GM18909 (cell line): ENCODE data around the gene HIPK4.
A peak's percentile ranks its signal among the peaks of the same experiment; 100 is the strongest.
"Not testable (repeated sequence)": the region's sequence is repeated elsewhere in the genome, so short reads cannot be mapped to it uniquely, and the experiment has no call there.

Experiments
- ATAC-seq: cut with Tn5 transposase; IDR thresholded peaks from one replicate; pipeline ENCODE4 v1.9.1; 2021; ENCODE audit warnings: mild to moderate bottlenecking; ENCODE audit not compliant: unreplicated experiment, poor library complexity

Gene HIPK4, protein sequence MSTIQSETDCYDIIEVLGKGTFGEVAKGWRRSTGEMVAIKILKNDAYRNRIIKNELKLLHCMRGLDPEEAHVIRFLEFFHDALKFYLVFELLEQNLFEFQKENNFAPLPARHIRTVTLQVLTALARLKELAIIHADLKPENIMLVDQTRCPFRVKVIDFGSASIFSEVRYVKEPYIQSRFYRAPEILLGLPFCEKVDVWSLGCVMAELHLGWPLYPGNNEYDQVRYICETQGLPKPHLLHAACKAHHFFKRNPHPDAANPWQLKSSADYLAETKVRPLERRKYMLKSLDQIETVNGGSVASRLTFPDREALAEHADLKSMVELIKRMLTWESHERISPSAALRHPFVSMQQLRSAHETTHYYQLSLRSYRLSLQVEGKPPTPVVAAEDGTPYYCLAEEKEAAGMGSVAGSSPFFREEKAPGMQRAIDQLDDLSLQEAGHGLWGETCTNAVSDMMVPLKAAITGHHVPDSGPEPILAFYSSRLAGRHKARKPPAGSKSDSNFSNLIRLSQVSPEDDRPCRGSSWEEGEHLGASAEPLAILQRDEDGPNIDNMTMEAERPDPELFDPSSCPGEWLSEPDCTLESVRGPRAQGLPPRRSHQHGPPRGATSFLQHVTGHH

DNA sequence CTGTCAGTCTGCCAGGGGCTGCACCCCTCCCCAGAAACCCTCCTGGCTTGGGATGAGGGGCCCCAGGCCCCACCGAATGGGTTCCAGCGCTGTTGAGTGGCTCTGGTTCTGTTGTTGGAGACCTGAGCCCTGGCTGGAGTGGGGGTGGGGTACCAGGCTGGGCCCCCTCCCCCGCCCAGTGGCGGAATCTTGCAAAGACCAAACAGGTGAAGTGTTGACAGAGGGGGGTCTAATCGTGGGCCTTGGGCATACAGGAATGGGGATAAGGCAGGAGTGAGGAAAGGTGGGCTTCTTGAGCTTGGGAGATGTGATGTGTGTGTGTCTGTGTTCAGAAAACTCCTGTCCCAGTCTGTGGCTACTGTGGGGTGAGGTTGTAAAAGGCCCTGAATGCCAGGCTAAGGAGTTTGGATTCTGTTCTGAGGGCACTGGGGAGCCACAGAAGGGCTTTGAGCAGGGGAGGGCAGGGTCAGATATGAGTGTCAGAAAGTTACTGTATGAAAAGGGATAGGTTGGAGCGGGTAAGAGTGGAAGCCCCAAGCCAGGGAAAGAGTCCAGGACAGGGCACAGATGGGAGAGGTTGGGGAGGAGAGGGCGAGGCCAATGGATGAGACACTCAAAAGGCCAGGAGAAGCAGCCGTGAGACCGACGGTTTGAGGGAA lies at the start of gene HIPK4:
HIPK4 (minus strand) TSS at position 98 of the 659 bp plus-strand sequence. CDS start 279 bp downstream, outside the sequence.
- ATAC-seq = no peak

- ATAC-seq = no peak
These were observed 48.3 kb upstream of the HIPK4 start for GRCh38 chr19:40438284-40438683.

DNA sequence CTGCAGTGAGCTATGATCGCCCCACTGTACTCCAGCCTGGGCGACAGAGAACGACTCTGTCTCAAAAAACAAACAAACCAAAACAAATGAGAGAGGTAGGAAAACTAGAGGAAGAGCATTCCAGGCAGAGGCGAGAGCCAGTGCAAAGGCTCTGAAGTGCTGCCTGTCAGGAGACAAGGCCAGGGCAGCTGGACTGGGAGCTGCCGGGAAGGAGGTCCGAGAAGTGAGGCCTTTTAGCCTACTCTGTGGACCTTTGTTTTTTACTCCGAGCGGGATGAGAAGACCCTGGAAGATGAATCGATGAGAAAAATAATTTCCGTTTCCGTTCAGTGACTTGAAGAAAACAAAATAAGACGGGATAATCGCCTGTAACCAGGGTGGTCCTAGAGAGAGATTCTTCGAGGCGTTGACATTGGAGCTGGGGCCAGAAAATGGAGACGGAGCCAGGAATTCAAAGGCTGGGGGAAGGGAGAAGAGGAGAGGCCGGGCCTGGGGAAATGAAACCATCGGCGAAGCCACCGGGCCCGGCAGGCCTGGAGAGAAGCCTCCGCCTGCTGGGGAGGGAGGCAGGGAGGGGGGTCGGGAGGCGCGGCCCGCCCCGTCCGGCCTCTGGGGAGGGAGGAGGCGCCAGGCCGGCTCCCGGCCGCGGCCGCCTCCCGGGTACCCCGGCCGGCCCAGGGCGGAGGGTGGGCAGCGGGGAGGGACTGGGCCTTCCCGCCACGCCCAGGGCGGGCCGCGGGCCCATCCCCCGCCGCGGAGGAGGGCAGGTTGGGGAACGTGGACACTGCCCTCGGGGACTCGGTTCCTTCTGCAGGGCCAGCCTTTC lies 43.6 kb upstream of the HIPK4 start:
- ATAC-seq = peak; percentile 62

DNA sequence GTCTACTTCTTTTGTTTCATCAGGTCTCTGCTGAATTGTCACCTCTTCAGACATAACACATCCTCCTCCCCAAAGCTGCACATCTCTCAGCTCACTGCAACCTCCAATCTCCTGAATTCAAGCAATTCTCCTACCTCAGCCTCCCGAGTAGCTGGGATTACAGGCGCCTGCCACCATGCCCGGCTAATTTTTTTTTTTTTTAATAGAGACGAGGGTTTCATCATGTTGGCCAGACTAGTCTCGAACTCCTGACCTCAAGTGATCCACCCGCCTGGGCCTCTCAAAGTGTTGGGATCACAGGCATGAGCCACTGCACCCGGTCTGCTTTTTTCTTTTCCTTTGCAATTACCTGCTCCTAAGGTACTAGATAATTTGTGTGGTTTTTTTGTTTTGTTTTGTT lies 42.8 kb upstream of the HIPK4 start:
- not testable (repeated sequence) for ATAC-seq

- ATAC-seq = no peak
These were observed 41.7 kb upstream of the HIPK4 start for GRCh38 chr19:40431698-40432097.

GRCh38 chr19:40430242-40430641 lies 40.3 kb upstream of the HIPK4 start:
- not testable (repeated sequence) for ATAC-seq

DNA sequence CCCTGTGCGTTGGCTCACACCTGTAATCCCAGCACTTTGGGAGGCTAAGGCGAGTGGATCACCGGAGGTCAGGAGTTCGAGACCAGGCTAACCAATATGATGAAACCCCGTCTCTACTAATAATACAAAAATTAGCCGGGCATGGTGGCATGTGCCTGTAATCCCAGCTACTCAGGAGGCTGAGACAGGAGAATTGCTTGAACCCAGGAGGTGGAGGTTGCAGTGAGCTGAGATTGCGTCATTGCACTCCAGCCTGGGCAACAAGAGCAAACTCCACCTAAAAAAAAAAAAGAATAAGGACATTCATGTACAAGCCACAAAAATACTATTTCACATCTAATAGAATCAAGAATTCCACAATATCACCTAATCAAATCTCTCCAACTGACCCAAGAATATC lies 38.2 kb upstream of the HIPK4 start:
- ATAC-seq = not testable (repeated sequence)

DNA sequence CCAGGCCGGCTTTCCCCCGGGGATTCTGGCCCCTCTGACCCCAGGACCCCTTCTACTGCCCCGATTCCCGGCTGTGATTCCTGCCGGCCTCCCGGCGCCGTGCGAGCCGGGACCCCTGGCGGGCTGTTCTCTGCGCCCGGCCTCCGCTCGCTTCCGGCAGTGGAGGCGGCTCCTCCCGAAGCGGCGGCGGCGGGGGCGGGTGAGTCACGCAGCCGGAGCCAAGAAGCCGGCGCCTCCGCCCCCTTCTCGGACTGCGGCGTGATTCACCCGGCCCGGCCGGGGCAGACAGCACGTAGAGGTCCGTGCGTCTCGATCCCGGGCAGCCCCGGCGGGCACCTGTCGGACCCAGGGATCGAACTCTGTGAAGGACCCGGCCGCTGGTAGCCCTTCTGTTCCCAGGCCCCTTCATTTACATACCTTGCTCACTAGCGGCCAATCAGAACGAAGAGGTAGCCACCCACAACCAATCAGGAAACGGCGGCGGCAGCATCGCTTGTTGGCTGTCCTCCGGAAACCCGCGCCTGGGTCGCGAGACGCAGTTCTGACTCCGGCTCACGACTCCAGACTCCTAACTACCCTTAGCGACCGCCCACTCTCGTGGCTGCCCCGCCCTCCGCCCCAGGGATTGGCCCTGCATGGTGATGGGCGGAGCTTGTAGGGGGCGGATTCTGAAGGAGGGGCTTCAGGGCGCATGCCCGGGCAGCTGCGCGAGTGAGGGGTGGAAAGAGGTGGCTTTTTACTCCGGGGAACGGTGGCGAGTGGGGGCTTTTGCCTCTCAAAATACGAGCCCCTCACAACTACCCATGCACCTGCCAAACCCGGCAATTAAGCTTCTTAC lies 35.7 kb upstream of the HIPK4 start, which contains the start of gene SERTAD1:
SERTAD1 (minus strand) TSS at position 543 of the 838 bp plus-strand sequence. CDS start 2,446 bp downstream, outside the sequence.
- ATAC-seq = peak; percentile 87

- ATAC-seq = peak; percentile 1
These were observed 34.9 kb upstream of the HIPK4 start for GRCh38 chr19:40424637-40425449.

DNA sequence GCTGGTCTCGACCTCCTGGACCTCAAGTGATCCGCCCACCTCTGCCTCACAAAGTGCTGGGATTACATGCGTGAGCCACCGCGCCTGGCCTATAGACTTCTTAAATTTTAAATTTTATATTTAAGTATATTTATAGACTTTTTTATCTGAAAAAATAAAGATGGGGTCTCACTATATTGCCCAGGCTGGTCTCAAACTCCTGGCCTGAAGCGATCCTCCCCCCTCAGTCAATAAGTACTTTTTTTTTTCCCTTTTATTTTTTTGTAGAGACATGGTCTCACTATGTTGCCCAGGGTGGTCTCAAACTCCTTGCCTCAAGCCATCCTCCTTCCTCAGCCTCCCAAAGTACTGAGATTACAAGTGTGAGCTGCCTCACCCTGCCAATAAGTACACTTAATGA lies 34.0 kb upstream of the HIPK4 start:
- ATAC-seq = no peak

DNA sequence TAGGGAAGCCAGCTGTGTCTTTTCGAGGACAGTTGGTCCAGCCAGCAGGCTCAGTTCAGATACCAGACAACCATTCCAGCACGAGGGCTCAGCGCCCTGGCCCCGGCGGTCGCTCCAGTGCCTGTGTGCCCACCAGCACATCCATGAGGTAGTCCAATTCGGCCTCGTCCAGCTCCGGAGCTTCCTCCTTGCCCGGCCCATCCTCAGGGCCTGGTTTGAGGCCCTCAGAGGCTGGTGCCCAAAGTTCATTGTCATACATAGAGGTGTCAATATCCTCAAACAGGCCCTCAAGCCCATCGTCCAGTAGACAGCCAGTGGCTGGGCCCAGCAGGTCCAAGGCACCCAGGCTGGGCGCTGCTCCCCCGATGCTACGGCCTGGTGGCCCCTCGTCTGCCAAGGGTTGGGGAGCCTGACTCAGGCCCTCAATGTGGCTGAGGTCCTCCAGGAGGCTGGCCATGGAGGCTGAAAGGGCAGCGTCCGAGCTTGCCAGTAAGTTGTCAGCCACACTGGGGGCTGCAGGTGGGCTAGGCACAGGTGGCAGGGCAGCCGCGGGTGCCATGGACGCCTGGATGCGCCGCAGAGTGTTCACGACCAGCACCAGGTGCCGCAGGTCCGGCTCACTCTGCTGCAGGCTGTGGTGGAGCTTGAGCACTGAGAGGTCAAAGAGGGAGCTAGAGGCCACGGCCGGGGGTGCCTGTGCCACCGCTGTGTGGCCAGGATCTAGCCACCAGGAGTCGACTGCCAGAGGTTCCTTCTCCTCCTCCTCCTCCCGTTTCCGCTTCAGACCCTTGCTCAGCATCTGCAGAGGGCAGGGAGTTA lies 33.0 kb upstream of the HIPK4 start:
- no peak for ATAC-seq

GRCh38 chr19:40421993-40422747 lies 32.2 kb upstream of the HIPK4 start:
- no peak for ATAC-seq

GRCh38 chr19:40420766-40421765 lies 31.1 kb upstream of the HIPK4 start:
- peak; percentile 37 for ATAC-seq

- ATAC-seq = no peak
These were observed 30.4 kb upstream of the HIPK4 start for GRCh38 chr19:40420451-40420765.

DNA sequence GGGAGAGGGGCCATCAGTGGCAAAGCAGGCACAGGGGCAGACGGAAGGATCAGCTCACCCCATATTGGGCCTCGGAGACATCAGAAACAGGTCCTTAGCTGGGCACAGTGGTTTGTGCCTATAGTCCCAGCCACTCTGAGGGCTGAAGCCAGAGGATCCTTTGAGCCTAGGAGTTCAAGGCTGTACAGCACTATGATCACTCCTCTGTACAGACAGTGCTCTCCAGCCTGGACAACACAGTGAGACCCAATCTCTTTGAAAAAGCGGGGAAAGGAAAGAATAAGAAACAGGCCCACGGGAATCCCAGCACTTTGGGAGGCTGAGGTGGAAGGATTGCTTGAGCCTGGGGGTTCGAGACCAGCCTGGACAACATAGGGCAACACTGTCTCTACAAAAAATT lies 29.8 kb upstream of the HIPK4 start:
- no peak for ATAC-seq

GRCh38 chr19:40419066-40419612 lies 29.2 kb upstream of the HIPK4 start:
- ATAC-seq = no peak
